ENCODE measurements around the gene TMEM214. TPM values are rescaled to one million over a fixed set of nuclear protein-coding genes. Genes with fewer than 3 reads are reported as not detected.
A peak's percentile ranks its signal among the peaks of the same experiment; 100 is the strongest.

The TMEM214 gene
- total RNA-seq, 6 donors from 2014 or later: 42.5 to 176 (median 62.0) TPM

DNA sequence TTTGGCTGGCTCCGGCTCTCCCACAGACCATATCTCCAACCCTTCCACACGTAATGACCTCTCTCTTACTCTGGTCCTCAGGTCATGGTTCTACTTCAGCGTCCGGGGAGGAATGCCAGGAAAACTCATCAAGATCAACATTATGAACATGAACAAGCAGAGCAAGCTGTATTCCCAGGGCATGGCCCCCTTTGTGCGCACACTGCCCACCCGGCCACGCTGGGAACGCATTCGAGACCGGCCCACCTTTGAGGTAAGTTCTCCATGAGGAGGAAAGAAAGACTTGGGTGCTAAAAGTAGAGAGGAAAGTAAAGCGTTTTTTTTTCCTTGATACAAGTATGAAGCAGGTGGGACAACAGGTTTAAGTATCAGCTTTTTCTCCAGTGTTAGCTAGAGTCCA is 20.6 kb downstream of the TMEM214 start:
- H3K27me3 ChIP-seq: no peaks in the 10 kb centered on the region
- H3K4me1 ChIP-seq: peaks cover 11 to 19% (median 16%) of the 10 kb centered on the region in 4 donors
- no peak overlapping the region for H3K4me3 ChIP-seq
- DNase-seq: peak in 1 of 2 donors; percentile 61
- TF ChIP-seq POLR2A (IDR thresholded peaks at IDR 0.05) (no peak), EP300 (IDR thresholded peaks at IDR 0.05) (no peak), POLR2AphosphoS5 (IDR thresholded peaks at IDR 0.05) (no peak)
- TF ChIP-seq, protein P1, sequence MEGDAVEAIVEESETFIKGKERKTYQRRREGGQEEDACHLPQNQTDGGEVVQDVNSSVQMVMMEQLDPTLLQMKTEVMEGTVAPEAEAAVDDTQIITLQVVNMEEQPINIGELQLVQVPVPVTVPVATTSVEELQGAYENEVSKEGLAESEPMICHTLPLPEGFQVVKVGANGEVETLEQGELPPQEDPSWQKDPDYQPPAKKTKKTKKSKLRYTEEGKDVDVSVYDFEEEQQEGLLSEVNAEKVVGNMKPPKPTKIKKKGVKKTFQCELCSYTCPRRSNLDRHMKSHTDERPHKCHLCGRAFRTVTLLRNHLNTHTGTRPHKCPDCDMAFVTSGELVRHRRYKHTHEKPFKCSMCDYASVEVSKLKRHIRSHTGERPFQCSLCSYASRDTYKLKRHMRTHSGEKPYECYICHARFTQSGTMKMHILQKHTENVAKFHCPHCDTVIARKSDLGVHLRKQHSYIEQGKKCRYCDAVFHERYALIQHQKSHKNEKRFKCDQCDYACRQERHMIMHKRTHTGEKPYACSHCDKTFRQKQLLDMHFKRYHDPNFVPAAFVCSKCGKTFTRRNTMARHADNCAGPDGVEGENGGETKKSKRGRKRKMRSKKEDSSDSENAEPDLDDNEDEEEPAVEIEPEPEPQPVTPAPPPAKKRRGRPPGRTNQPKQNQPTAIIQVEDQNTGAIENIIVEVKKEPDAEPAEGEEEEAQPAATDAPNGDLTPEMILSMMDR (IDR thresholded peaks at IDR 0.05): no peak
- H3K27ac ChIP-seq: no peak overlapping the region
- H3K9me3 ChIP-seq: no peaks in the 10 kb centered on the region
- ATAC-seq (ENCODE audit: low FRiP score in 2 of 2): no peak
- peaks cover 0 to 48% (median 18%) of the 10 kb centered on the region in 4 donors for H3K36me3 ChIP-seq
- WGBS, 2 donors: 80 to 95% methylated on average over 11 of the region's 11 CpGs

DNA sequence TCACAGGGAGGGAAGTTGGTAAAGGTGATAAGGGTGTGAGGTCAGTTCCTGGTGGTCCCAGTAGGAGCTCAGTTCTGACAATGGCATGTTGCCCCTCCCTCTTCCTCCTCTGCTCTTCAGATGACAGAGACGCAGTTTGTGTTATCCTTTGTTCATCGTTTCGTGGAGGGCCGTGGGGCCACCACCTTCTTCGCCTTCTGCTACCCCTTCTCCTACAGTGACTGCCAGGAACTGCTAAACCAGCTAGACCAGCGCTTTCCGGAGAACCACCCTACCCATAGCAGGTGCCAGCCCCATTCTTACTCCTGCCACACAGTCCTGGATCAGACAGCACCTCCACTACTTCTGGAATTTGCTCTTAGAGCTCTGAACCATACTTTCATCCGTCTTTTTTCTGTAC is 21.0 kb downstream of the TMEM214 start:
- WGBS, 2 donors: 83 to 90% methylated on average over 8 of the region's 8 CpGs
- Histone ChIP-seq H3K4me1 (peaks cover 11 to 19% (median 16%) of the 10 kb centered on the region in 4 donors), H3K27me3 (no peaks in the 10 kb centered on the region), H3K27ac (no peak overlapping the region), H3K4me3 (no peak overlapping the region), H3K9me3 (no peaks in the 10 kb centered on the region), H3K36me3 (peaks cover 0 to 52% (median 19%) of the 10 kb centered on the region in 4 donors)
- TF ChIP-seq EP300 (IDR thresholded peaks at IDR 0.05): no peak
- TF ChIP-seq, protein P1 (IDR thresholded peaks at IDR 0.05): no peak
- DNase-seq (no peak), ATAC-seq (ENCODE audit: low FRiP score in 2 of 2) (no peak)

DNA sequence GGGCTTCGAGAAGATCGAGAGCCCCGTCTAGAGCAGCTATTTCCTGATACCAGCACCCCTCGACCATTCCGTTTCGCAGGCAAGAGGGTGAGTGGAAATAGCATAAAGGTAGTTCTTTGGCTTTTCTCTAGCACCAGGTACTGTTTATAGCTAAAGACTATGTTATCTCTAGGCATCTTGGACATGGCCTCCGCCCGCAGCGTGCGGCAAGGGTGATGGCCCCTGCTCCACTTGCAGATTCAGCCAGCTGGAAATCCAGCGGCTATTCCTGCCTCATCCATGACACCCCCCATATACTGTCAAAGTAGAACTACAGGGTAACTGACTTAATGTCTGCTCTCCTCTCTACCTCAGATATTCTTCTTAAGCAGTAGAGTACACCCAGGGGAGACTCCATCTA is 22.0 kb downstream of the TMEM214 start:
- WGBS, 2 donors: 93 to 97% methylated on average over 11 of the region's 11 CpGs
- Histone ChIP-seq H3K36me3 (peaks cover 0 to 59% (median 20%) of the 10 kb centered on the region in 4 donors), H3K27ac (no peak overlapping the region), H3K4me3 (no peak overlapping the region), H3K9me3 (no peaks in the 10 kb centered on the region), H3K27me3 (no peaks in the 10 kb centered on the region), H3K4me1 (peaks cover 6 to 14% (median 10%) of the 10 kb centered on the region in 4 donors)
- TF ChIP-seq POLR2AphosphoS5 (IDR thresholded peaks at IDR 0.05) (no peak), POLR2A (IDR thresholded peaks at IDR 0.05) (no peak), EP300 (IDR thresholded peaks at IDR 0.05) (no peak)
- TF ChIP-seq, protein P1 (IDR thresholded peaks at IDR 0.05): no peak
- DNase-seq (peak in 1 of 2 donors; percentile 54), ATAC-seq (ENCODE audit: low FRiP score in 2 of 2) (no peak)

DNA sequence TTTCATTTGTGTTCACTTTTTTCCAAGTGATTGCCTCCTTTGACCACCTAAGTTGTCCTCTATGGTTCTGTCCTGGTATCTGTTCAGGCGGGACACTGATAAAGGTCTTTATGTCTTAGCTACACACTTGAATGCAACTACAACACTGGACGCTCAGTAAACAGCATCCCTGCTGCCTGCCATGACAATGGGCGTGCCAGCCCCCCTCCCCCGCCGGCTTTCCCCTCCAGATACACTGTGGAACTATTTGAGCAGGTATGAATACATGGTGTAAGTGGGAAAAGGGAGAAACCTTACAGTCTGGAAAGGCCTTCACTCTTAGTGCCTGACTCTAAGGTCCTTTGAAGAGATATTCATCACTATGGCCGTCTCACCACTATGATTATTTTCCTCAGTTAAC is 24.4 kb downstream of the TMEM214 start:
- peaks cover 2 to 6% (median 3%) of the 10 kb centered on the region in 4 donors for H3K4me1 ChIP-seq
- no peaks in the 10 kb centered on the region for H3K27me3 ChIP-seq
- DNase-seq: peak in 1 of 2 donors; percentile 67
- TF ChIP-seq POLR2AphosphoS5 (IDR thresholded peaks at IDR 0.05): no peak
- no peak for TF ChIP-seq EP300 (IDR thresholded peaks at IDR 0.05)
- TF ChIP-seq, protein P1 (IDR thresholded peaks at IDR 0.05): no peak
- no peak for TF ChIP-seq POLR2A (IDR thresholded peaks at IDR 0.05)
- H3K36me3 ChIP-seq: peaks cover 0 to 70% (median 20%) of the 10 kb centered on the region in 4 donors
- no peak overlapping the region for H3K27ac ChIP-seq
- H3K9me3 ChIP-seq: no peaks in the 10 kb centered on the region
- WGBS, 2 donors: 92 to 99% methylated on average over 6 of the region's 6 CpGs
- H3K4me3 ChIP-seq: no peak overlapping the region
- no peak for ATAC-seq (ENCODE audit: low FRiP score in 2 of 2)

DNA sequence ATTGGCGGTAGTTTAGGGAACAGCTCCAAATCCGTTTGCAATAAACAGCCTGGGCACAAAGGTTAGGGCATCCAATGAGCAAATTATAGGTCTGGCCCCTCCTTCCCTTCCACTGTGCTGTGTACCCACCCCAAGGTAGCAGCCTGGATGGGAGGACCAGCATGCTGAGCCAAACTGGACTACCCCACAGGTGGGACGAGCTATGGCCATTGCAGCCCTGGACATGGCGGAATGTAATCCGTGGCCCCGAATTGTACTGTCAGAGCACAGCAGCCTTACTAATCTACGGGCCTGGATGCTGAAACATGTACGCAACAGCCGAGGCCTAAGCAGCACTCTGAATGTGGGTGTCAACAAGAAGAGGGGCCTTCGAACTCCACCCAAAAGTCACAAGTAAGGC is 25.4 kb downstream of the TMEM214 start:
- no peak overlapping the region for H3K4me3 ChIP-seq
- TF ChIP-seq, protein P1 (IDR thresholded peaks at IDR 0.05): no peak
- TF ChIP-seq POLR2A (IDR thresholded peaks at IDR 0.05): no peak
- no peak for DNase-seq
- peaks cover 0 to 70% (median 20%) of the 10 kb centered on the region in 4 donors for H3K36me3 ChIP-seq
- H3K4me1 ChIP-seq: no peaks in the 10 kb centered on the region
- H3K27me3 ChIP-seq: no peaks in the 10 kb centered on the region
- no peak overlapping the region for H3K27ac ChIP-seq
- 94 to 95% methylated on average over 9 to 10 of the region's 10 CpGs for WGBS, 2 donors
- no peak for ATAC-seq (ENCODE audit: low FRiP score in 2 of 2)
- no peaks in the 10 kb centered on the region for H3K9me3 ChIP-seq
